Measurements from ENCODE around the gene MAGEF1.
"Not testable (repeated sequence)": the region's sequence is repeated elsewhere in the genome, so short reads cannot be mapped to it uniquely, and the experiment has no call there.

MAGEF1 gene

DNA sequence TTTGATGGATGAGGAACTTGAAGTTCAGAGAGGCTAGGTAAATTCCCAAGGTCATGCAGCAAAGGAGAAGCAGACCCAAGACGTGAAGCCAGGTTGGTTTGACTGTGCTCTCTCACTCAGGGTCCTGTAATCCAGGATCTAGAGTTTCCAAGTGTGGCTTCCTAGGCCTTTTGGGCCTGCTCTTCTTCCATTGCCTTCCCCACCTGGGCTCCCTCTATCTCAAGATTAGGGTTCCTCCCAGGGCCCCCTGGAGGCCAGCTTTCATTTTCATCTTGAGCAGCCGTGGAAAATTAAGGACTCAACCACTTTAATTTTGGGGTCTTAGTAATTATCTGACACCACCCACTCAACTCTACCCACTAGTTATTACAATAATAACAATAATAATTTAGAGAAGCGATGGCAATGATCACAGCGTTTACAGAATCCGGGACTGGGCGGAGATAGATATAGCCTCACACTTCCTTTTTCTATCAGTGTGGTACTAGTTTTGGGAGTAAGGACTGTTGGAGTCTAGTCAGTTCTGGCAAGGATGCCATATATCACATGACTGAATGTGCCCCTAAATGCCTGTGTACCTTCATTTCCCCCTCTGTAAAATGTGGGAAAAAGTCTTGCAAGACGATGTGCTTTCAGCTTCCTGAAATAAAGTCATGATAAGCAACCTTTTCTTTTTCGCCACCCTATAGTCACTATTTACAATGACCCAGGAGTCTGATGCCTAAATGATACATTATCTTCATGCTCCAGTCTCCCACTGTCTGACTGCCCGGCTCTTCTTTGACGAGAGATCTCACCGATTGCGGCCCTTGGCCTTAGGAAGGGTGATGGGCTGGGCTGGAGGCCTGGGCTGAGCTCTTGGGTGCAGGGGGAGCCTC lies 30.2 kb upstream of the MAGEF1 start:
- no peak for DNase-seq

DNA sequence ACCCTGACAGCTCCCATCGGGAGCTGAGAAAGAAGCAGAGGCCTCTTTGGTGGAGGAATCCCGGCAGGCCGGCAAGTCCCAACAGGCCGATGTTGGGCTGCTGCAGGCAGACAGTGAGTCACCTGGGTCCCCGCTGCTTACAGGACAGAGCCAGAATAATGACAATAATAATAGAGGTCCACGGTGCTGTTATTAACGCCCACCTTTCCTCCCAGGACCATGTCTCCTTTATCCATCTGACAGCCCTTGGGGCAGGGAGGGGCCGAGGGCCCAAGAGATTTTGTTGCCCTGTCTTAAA lies 29.3 kb upstream of the MAGEF1 start:
- DNase-seq: no peak

GRCh38 chr3:184740509-184741258 lies 28.8 kb upstream of the MAGEF1 start:
- DNase-seq: no peak

DNA sequence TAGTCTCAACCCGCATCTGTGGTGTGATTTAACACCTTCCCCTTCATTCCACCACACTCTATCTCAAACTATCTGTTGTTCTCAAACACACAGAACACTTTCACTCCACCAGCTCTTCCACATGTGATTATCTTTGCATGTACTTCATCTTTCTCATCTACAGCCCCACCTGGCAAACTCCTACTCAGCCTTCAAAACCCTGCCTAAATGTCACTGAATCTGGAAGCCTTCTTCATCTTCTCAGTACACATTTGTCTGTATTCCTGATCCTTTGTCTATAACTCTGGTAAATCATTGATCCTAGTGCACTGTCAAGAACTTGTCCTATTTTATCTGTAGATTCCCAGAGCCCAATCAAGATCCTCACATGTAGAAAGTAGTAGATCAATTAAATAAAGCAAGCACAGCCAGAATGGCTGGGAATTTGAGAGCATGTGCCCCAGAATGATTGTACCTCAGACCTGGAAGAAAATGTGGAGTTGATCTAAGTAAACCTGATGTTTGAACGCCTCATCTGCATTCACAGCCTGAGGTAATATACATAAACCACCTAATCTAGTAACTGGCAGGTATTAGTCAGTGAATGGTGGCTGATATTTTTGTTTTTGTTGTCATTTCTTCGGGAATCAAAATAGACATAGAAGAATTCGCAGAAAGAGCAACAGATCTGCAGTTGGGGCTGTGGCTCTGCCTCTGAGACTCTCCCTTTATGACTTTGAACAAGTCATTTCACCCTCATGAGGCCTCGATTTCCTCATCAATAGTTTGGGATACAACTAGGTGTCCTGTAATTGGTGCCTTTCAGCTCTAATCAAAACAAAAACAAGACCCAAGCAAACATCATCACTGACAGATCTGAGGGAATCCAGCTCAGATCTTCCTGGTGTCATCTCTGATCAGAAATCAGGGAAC lies 28.0 kb upstream of the MAGEF1 start:
- no peak for DNase-seq

DNA sequence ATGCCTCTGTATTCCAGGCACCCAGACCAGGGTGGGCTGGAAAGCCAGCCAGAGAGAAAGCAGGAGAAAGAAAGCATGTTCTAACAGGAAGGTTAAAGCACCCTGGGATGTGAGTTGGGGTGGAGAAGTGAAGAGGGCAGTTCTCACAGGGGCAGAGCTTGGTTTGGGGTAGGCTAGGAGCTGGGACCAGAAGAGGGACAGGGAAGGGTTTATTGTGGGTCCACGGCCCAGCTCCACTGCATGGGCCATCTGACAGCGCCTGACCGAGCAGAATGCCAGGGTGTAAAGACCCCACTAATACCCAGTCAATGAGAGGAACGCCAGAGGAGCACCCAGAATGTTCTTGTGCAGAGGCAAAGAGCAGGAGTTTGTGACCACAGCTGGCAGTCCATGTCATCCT lies 27.1 kb upstream of the MAGEF1 start:
- DNase-seq: no peak

- DNase-seq: no peak
These were observed 26.6 kb upstream of the MAGEF1 start for GRCh38 chr3:184738506-184738890.

DNA sequence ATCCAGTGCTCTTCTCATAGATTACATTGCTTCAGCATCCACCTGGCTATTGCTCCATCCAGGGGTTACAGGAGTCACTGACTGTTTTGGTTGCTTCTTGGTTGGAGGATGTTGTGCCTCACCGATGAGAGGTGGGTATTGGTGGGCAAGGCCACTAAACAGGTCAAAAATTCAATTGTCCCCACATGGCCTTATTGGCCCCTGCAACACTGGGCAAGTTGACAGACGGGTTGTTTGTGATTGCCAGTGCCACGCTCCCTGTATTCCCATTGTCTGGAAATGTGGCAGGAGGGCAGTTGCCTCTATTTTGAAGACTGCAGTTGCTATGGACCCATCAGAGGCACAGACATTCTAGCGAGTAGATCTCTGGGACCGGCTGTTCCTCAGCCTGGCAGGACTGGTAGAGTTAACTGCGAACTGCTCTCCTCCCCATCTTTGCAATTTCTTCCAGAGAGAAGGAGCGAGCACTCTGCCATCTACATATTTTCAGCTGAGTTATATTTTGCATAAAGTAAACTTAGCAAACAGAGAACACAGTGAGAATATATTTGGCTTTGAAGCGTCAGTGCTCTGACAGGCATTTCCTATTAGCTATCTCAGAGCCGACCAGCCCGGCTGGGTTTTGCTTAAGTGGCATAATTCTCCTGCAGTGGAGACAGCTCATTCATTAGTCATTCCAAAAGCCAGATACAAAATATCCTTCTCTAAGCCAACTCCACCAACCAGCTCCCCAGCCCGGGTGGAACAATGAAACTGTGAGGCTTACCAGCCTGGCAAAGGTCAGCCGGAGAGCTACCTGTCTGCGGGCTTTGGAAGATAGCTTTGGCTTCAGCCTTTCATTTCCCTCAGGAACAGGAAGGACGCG lies 26.0 kb upstream of the MAGEF1 start:
- DNase-seq: no peak

DNA sequence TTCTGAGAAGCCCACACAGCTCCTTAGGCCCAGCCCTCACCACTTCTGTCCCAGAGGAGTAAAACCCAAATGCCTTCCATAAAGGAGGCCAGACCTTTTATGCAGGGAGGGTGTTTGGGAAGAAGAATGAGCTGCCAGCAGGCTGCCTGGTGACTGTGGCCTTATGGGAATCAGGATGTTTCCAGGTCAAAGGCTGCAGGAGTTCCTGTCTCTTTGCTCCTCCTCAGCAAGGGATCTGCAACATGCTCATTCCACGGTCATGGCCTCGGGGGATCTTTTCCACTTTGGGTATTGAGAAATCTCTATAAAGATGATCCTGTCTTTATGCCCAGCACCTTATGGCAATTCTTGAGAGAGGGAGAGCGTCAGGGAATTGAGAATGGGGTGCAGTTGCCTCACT lies 25.2 kb upstream of the MAGEF1 start:
- no peak for DNase-seq

DNA sequence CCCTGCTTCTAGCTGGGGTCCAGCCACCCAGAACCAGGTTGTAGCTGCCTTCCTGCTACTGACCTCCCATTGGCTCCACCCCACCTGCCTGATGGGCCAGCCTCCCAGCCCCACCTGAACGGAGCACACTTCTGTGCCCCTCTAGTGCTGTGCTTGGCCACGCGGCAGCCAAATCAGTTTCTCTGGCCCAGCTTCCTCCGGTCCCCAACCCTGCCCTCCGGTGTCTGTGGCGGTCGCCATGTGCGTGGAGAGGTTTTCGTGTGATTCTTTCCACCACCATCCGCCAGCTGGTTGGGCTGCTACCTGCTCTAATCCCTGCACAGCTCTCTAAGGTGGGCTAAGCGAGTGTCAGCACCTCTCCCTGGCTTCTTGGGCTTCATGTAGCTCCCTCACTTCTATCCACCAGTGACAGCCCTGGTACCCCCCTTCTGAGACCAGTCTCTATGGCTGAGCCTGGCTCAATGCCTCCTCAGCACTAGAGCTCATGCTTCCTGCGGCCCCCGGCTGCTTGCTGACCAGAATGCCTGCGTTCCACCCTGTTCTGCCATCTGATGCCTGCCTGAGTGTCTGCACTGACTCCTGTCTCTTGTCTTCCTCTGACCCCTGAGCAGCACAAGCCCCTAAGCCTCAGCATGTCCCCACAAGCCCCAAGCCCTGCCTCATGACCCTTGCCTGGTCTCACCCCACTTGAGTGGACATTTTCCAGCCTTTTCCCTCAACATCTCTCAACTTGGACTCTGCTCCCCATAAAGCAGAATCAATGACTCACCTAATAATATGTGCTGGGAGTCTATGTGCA lies 23.2 kb upstream of the MAGEF1 start:
- no peak for DNase-seq

GRCh38 chr3:184733971-184734608 lies 22.2 kb upstream of the MAGEF1 start:
- no peak for DNase-seq

DNA sequence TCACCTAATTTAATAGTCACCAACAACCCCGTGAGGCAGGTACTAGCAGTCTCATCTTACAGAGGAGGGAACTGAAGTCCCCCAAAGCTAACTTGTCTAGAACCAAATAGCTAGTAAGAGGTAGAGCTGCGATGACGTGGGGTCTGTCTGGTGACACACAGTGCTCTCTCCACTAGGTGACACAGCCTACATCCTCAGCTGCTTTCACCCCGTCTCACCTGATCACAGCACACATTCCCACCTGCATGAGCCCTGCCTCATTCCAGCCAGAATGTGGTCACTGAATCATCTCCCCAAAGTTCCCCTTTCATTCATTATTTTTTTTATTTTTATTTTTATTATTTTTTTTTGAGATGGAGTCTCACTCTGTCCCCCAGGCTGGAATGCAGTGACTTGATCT lies 21.3 kb upstream of the MAGEF1 start:
- DNase-seq: no peak

GRCh38 chr3:184731786-184732537 lies 20.1 kb upstream of the MAGEF1 start:
- no peak for DNase-seq

GRCh38 chr3:184730924-184731323 lies 19.1 kb upstream of the MAGEF1 start:
- no peak for DNase-seq

DNA sequence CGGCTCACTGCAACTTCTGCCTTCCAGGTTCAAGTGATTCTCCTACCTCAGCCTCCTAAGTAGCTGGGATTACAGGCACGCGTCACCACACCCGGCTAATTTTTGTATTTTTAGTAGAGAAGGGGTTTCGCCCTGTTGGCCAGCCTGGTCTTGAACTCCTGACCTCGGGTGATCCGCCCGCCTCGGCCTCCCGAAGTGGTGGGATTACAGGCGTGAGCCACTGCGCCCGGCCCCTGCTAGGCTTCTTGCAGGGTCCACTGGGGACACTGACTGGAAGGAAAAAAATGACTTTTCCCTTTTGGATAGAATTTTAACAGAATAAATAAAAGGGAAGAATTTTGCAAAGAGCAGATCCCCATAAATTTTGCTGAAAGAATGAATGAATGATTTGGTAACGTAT lies 17.3 kb upstream of the MAGEF1 start:
- DNase-seq: not testable (repeated sequence)

DNA sequence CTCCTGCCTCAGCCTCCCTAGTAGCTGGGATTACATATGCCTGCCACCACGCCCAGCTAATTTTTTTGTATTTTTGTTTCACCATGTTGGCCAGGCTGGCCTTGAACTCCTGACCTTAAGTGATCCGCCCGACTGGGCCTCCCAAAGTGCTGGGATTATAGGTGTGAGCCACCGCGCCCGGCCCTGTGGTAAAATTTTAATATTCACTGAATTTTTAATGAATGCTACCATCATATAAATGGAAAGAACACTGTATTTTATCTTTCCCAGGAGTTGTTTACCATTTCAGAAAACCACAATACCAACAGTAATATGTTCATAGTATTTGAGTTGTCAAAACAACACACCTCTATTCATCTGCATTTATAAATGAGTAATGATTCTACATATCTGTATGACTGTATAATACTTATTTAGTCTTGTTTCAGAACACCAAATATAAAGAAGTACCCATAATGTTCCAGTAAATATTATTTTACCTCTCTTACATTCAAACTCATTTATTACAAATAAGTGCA lies 16.2 kb upstream of the MAGEF1 start:
- no peak for DNase-seq

GRCh38 chr3:184727357-184728009 lies 15.6 kb upstream of the MAGEF1 start:
- peak in 3 of 5 donors; percentile 11 to 38 (median 33) for DNase-seq

DNA sequence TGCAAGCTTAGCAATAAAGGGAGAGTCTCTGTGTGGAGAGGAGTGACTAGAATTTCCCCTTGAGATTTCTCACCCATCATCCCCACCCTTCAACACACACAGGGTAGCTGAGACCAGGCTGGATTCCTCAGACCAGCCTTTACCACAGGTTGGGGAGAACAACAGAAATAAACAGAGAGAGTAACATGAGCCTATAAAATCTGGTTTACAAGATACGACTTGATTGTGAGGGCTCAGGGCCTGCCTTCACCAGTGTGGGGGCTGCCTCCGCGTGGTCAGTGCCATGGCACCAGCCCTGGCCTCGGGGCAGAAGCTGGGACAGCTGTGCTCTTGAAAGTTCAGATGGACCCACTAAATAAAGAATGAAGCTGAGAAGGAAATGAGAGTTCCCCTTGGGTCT lies 14.6 kb upstream of the MAGEF1 start:
- DNase-seq: no peak

GRCh38 chr3:184725176-184725719 lies 13.4 kb upstream of the MAGEF1 start:
- DNase-seq: no peak

DNA sequence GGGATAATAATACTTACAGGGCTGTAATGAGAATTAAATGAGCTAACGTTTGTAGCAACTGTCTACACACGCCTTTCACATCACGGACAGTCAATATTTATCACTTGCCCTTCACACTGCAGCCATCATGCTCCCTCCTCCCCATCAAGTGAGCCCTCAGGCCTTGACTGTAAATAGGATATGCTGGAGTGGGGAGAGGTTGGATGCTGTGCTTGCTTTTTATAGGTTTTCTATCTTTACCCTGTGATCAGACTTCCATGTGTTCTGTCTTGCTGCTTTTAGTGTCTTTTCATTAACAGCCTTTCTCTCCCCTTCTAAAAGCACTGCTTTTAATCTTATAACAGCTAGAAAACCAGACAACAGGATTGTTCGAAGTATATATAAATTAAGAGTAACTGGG lies 12.8 kb upstream of the MAGEF1 start:
- DNase-seq: no peak

All from T-helper 1 cell (primary cell).